Measurements from ENCODE around the gene CDR2L.

- TF ChIP-seq CTCF (IDR thresholded peaks at IDR 0.05) (no peak), POLR2AphosphoS5 (IDR thresholded peaks at IDR 0.05) (no peak), EP300 (IDR thresholded peaks at IDR 0.05) (no peak)
Observed at GRCh38 chr17:74964988-74965622, 22.3 kb upstream of the CDR2L start.
